ENCODE data around the gene ZBTB16. TPM values are rescaled to one million over a fixed set of nuclear protein-coding genes. Genes with fewer than 3 reads are reported as not detected.

ZBTB16 gene
- total RNA-seq, 1 experiment from 2014 or later, result 0.44 TPM

DNA sequence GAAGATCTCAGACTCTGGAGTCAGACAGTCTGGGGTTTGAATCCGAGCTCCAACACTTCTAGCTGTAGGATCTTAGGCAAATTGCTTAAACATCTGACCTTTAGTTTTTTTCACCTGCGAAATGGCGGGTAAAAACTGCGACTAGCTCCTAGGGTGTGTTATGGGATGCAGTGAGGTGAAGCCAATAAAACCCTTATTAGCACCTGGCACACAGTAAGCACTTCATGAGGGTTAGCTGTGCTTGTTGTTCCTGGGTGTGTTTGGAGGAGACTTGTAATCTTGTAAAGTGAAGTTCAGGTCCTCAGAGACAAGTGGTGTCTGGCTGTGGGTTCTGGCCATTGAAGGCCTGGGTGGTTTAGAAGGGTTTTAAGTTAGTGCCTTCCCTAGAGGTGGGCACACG, 68.9 kb downstream of the ZBTB16 start:
- Histone ChIP-seq H3F3A (ENCODE audit: insufficient read depth, low read depth) (no peaks in the 10 kb centered on the region), H3K79me2 (ENCODE audit: low read depth) (no peaks in the 10 kb centered on the region), H3K4me3 (no peak overlapping the region), H2AFZ (no peak overlapping the region), H3K27ac (no peak overlapping the region), H3K9me3 (ENCODE audit: insufficient read depth, low read depth) (no peaks in the 10 kb centered on the region), H3K9me2 (ENCODE audit: insufficient read depth) (no peaks in the 10 kb centered on the region), H3K27me3 (ENCODE audit: insufficient read depth, low read depth) (peaks cover 99% of the 10 kb centered on the region), H3K4me2 (no peak overlapping the region), H3K36me3 (ENCODE audit: low read depth) (no peaks in the 10 kb centered on the region), H3K4me1 (replicated peaks; ENCODE audit: insufficient read depth) (no peaks in the 10 kb centered on the region), H4K20me1 (ENCODE audit: insufficient read depth) (no peaks in the 10 kb centered on the region)
- intact Hi-C loops (cut with micrococcal nuclease; ENCODE audit: unreplicated experiment), result no loop called here
- ChIA-PET CTCF (no interaction called here), POLR2A (ENCODE audit: unreplicated experiment) (no interaction called here)
- no peak for DNase-seq
- BruUV-seq (replicated peaks), result no TSS peak
- TF ChIP-seq, protein P1, sequence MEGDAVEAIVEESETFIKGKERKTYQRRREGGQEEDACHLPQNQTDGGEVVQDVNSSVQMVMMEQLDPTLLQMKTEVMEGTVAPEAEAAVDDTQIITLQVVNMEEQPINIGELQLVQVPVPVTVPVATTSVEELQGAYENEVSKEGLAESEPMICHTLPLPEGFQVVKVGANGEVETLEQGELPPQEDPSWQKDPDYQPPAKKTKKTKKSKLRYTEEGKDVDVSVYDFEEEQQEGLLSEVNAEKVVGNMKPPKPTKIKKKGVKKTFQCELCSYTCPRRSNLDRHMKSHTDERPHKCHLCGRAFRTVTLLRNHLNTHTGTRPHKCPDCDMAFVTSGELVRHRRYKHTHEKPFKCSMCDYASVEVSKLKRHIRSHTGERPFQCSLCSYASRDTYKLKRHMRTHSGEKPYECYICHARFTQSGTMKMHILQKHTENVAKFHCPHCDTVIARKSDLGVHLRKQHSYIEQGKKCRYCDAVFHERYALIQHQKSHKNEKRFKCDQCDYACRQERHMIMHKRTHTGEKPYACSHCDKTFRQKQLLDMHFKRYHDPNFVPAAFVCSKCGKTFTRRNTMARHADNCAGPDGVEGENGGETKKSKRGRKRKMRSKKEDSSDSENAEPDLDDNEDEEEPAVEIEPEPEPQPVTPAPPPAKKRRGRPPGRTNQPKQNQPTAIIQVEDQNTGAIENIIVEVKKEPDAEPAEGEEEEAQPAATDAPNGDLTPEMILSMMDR (conservative IDR thresholded peaks at IDR 0.05), result no peak
- TF ChIP-seq EZH2 (IDR thresholded peaks at IDR 0.05; ENCODE audit: low read depth), result no peak

DNA sequence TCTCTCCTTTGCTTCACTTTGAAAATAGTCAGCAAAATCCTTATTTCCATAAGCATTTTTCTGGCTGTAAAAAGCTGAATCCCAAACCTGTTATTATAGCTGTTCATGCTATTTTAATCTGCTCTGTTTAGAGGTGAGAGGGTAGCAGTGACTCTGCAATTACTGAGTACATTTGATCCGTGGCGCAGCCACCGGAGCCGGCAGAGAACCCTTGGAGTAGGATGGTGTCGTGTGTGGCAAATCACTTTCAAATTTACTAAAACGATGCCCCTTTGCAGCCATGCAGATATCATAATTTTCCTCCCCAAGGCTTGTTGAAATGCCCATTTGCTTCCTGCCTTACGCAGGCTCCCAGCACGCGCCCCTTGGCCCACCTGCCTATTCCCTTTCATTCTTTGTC, 69.6 kb downstream of the ZBTB16 start:
- H3K27me3 ChIP-seq (ENCODE audit: insufficient read depth, low read depth), result peaks cover 99% of the 10 kb centered on the region
- no peak overlapping the region for H3K27ac ChIP-seq
- TF ChIP-seq, protein P1 (conservative IDR thresholded peaks at IDR 0.05), result no peak
- no peak for TF ChIP-seq EZH2 (IDR thresholded peaks at IDR 0.05; ENCODE audit: low read depth)
- H2AFZ ChIP-seq, result no peak overlapping the region
- H3K9me2 ChIP-seq (ENCODE audit: insufficient read depth), result no peaks in the 10 kb centered on the region
- no peaks in the 10 kb centered on the region for H3K9me3 ChIP-seq (ENCODE audit: insufficient read depth, low read depth)
- H3F3A ChIP-seq (ENCODE audit: insufficient read depth, low read depth), result no peaks in the 10 kb centered on the region
- no peaks in the 10 kb centered on the region for H3K79me2 ChIP-seq (ENCODE audit: low read depth)
- POLR2A ChIA-PET (ENCODE audit: unreplicated experiment), result no interaction called here
- BruUV-seq (replicated peaks), result no TSS peak
- DNase-seq, result no peak
- H3K36me3 ChIP-seq (ENCODE audit: low read depth), result no peaks in the 10 kb centered on the region
- H3K4me2 ChIP-seq, result no peak overlapping the region
- no peaks in the 10 kb centered on the region for H4K20me1 ChIP-seq (ENCODE audit: insufficient read depth)
- intact Hi-C loops (cut with micrococcal nuclease; ENCODE audit: unreplicated experiment), result no loop called here
- no peak overlapping the region for H3K4me3 ChIP-seq
- H3K4me1 ChIP-seq (replicated peaks; ENCODE audit: insufficient read depth), result no peaks in the 10 kb centered on the region
- CTCF ChIA-PET, result no interaction called here

DNA sequence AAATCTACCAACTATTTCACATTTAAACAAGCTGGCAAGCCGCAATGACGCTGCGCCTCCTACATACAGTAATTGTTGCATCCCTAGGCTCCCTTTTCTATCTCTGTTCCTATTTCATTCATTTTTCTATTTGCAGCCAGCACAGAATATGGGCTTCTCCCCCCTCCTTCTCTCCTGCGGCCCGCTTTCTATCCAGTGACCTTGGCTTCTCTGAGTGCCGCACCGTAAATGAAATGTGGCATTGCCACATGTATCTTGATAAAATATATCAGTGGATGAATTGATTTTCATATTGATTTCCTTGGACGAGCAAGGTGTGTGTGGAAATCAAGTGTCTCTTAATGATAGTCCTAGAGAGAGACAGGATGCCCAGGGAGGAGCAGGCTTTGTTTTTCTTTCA, 70.2 kb downstream of the ZBTB16 start:
- Histone ChIP-seq H3K27me3 (ENCODE audit: insufficient read depth, low read depth) (peaks cover 99% of the 10 kb centered on the region), H4K20me1 (ENCODE audit: insufficient read depth) (no peaks in the 10 kb centered on the region), H3F3A (ENCODE audit: insufficient read depth, low read depth) (no peaks in the 10 kb centered on the region), H3K4me3 (no peak overlapping the region), H3K4me2 (no peak overlapping the region), H3K27ac (no peak overlapping the region), H3K9me2 (ENCODE audit: insufficient read depth) (no peaks in the 10 kb centered on the region), H3K9me3 (ENCODE audit: insufficient read depth, low read depth) (no peaks in the 10 kb centered on the region), H2AFZ (no peak overlapping the region), H3K36me3 (ENCODE audit: low read depth) (no peaks in the 10 kb centered on the region), H3K4me1 (replicated peaks; ENCODE audit: insufficient read depth) (no peaks in the 10 kb centered on the region), H3K79me2 (ENCODE audit: low read depth) (no peaks in the 10 kb centered on the region)
- POLR2A ChIA-PET (ENCODE audit: unreplicated experiment), result no interaction called here
- CTCF ChIA-PET, result no interaction called here
- no peak for DNase-seq
- intact Hi-C loops (cut with micrococcal nuclease; ENCODE audit: unreplicated experiment), result no loop called here
- TF ChIP-seq, protein P1 (conservative IDR thresholded peaks at IDR 0.05), result no peak
- TF ChIP-seq EZH2 (IDR thresholded peaks at IDR 0.05; ENCODE audit: low read depth), result no peak
- BruUV-seq (replicated peaks), result no TSS peak
